GM18907 (cell line): ENCODE data around the gene FOXD4L4.
"Not testable (repeated sequence)": the region's sequence is repeated elsewhere in the genome, so short reads cannot be mapped to it uniquely, and the experiment has no call there.

Experiments used
- ATAC-seq: cut with Tn5 transposase; IDR thresholded peaks from one replicate; pipeline ENCODE4 v1.9.1; 2021; ENCODE audit warnings: mild to moderate bottlenecking, moderate library complexity; ENCODE audit not compliant: unreplicated experiment

The FOXD4L4 gene

DNA sequence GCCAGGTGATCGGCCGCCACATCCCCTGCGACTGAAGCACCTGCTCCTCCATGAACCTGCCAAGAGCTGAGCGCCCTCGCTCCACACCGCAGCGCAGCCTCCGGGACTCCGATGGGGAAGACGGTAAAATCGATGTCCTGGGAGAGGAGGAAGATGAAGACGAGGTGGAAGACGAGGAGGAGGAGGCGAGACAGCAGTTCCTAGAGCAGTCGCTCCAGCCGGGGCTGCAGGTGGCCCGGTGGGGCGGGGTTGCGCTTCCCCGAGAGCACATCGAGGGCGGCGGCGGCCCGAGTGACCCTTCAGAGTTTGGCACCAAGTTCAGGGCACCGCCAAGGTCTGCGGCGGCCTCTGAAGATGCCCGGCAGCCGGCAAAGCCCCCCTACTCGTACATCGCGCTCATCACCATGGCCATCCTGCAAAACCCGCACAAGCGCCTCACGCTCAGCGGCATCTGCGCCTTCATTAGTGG lies at the start of gene FOXD4L4:
Gene FOXD4L4, plus strand, starts transcription at position 51 of the 469 bp plus-strand sequence. Its CDS starts 0 bp downstream, at position 51.
- ATAC-seq, result not testable (repeated sequence)

DNA sequence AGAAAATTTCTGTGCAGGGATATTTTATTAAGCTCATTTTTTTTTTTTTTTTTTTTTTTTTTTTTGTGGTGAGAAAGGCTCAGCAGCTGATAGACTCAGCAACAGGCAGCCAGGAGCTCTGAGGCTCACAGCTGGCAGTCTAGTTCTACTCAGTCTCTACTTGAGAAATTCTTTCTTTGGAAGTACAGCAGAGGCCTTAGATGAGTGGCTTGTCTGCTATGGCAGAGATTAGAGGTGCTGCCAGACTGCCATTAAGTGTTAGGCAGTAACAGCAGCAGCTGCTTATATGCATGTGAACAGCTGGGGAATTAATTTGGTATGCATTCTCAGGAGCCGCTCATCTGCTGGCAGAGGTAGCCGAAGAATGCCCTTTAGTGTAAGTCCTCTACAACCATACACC lies 33.4 kb upstream of the FOXD4L4 start:
- ATAC-seq, result not testable (repeated sequence)

DNA sequence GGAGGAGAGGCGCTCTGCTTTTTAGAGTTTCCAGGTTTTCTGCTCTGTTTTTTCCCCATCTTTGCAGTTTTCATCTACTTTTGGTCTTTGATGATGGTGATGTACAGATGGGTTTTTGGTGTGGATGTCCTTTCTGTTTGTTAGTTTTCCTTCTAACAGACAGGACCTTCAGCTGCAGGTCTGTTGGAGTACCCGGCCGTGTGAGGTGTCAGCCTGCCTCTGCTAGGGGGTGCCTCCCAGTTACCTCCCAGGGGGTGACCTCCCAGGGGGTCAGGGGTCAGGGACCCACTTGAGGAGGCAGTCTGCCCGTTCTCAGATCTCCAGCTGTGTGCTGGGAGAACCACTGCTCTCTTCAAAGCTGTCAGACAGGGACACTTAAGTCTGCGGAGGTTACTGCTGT lies 22.5 kb upstream of the FOXD4L4 start:
- not testable (repeated sequence) for ATAC-seq

DNA sequence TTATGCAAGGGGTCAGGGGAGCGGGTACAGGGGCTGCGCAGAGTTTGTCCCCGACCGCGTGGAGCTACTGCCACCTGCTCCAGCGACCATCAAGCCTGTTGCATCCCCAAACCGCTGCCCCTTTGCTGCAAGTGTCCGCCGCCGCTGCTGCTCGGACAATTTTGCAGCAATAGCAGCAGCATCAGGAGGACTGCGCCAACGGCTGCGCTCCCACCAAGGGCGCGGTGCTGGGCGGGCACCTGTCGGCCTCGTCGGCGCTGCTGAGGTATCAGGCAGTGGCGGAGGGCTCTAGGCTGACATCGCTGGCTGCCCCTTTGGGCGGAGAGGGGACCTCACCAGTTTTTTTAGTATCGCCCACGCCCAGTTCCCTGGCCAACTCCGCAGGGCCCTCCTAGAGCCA lies 1.2 kb downstream of the FOXD4L4 start:
- ATAC-seq, result not testable (repeated sequence)
